GM18498 (cell line): ENCODE results near the gene DMRTA2.
"Not testable (repeated sequence)": the region's sequence is repeated elsewhere in the genome, so short reads cannot be mapped to it uniquely, and the experiment has no call there.

Experiments used
- ATAC-seq: cut with Tn5 transposase; IDR thresholded peaks from one replicate; pipeline ENCODE4 v1.9.1; 2021; ENCODE audit warnings: mild to moderate bottlenecking, moderate library complexity; ENCODE audit not compliant: unreplicated experiment

Gene DMRTA2

GRCh38 chr1:50393522-50394120 lies 29.6 kb downstream of the DMRTA2 start:
- no peak for ATAC-seq

DNA sequence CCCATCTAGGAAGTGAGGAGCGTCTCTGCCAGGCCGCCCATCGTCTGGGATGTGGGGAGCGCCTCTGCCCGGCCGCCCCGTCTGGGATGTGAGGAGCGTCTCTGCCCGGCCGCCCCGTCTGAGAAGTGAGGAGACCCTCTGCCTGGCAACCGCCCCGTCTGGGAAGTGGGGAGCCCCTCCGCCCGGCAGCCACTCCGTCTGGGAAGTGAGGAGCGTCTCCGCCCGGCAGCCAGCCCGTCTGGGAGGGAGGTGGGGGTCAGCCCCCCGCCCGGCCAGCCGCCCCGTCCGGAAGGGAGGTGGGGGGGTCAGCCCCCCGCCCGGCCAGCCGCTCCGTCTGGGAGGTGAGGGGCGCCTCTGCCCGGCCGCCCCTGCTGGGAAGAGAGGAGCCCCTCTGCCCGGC lies 41.7 kb downstream of the DMRTA2 start:
- not testable (repeated sequence) for ATAC-seq

- ATAC-seq: no peak
Observed at GRCh38 chr1:50378770-50379169, 44.5 kb downstream of the DMRTA2 start.

- no peak for ATAC-seq
Observed at GRCh38 chr1:50373532-50373931, 49.7 kb downstream of the DMRTA2 start.

- no peak for ATAC-seq
Observed at GRCh38 chr1:50371749-50372148, 51.5 kb downstream of the DMRTA2 start.

- ATAC-seq: no peak
Observed at GRCh38 chr1:50369830-50370229, 53.4 kb downstream of the DMRTA2 start.

- no peak for ATAC-seq
Observed at GRCh38 chr1:50369008-50369634, 54.1 kb downstream of the DMRTA2 start.

DNA sequence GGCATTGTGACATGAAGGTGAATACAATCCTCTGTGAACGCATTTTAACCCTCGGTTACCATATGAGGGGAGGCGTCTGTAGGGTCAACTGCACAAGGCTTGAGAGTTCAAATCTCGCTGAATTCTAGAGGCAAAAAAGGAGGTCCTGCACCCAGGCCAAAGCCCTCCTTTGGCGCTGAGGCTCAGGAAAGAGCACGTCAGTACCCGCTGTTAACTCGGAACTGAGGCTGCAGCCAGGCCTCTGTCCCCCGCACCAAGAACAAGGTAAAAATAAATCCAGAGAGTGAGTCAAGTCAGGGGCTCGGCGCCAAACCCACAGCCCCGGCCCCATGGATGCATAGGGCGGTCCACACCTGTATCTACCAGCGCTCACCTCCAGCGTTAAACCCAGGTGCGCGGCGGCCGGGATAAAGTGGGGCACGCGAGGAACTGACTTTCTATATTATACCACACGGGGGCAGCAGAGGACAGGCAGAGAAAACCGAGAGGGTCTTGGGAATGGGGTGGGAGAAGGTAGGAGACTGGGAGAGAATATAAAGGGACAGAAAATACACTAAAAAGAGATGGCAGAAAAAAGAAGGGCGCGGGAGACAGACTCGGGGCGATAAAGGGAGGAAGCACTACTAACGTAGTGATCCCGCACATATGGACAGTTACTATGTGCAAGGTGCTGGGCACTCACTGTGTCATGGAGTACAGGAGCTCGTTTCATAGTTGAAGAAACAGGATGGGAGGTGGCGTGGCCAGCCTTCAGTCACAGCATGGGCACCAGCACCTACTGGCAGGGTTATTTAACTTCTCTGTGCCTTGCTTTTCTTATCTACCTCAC lies 54.9 kb downstream of the DMRTA2 start:
- ATAC-seq: peak; percentile 54
